HepG2 (cell line): Measurements from ENCODE around the gene KLF7.

Experiments used
- KDM1A ChIP-seq: IDR thresholded peaks from 2 replicates; pipeline ENCODE4 v1.6.1; 2016; ENCODE audit warnings: missing compliant biosample characterization
- NR2C2 ChIP-seq: sonication (generic); formaldehyde crosslinking; IDR thresholded peaks from 2 replicates; pipeline ENCODE4 v1.4.0; 2020; ENCODE audit warnings: missing genetic modification reagents, mild to moderate bottlenecking, moderate library complexity, borderline replicate concordance
- POLR2AphosphoS5 ChIP-seq: IDR thresholded peaks from 2 replicates; pipeline ENCODE4 v1.6.1; 2012; ENCODE audit warnings: low read depth, low read length
- ZNF160 ChIP-seq: sonication (generic); formaldehyde crosslinking; IDR thresholded peaks from 2 replicates; pipeline ENCODE4 v1.8.0; 2022; ENCODE audit warnings: mild to moderate bottlenecking, inconsistent platforms, missing genetic modification reagents
- TF ChIP-seq, protein P1 (sequence below): sonication (generic); formaldehyde crosslinking; IDR thresholded peaks from 2 replicates; pipeline ENCODE4 v1.4.0; 2020; ENCODE audit warnings: missing genetic modification reagents

- no peak for TF ChIP-seq NR2C2 (CRISPR knock-in tag)
- no peak for TF ChIP-seq POLR2AphosphoS5
- TF ChIP-seq, protein P1, sequence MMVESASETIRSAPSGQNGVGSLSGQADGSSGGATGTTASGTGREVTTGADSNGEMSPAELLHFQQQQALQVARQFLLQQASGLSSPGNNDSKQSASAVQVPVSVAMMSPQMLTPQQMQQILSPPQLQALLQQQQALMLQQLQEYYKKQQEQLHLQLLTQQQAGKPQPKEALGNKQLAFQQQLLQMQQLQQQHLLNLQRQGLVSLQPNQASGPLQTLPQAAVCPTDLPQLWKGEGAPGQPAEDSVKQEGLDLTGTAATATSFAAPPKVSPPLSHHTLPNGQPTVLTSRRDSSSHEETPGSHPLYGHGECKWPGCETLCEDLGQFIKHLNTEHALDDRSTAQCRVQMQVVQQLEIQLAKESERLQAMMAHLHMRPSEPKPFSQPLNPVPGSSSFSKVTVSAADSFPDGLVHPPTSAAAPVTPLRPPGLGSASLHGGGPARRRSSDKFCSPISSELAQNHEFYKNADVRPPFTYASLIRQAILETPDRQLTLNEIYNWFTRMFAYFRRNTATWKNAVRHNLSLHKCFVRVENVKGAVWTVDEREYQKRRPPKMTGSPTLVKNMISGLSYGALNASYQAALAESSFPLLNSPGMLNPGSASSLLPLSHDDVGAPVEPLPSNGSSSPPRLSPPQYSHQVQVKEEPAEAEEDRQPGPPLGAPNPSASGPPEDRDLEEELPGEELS = no peak
- no peak for TF ChIP-seq ZNF160 (CRISPR knock-in tag)
- TF ChIP-seq KDM1A = no peak
Measured at GRCh38 chr2:207077266-207077665, 88.5 kb downstream of the KLF7 start.
